Spleen (tissue), 7 donors: ENCODE results near the gene HPSE.

Experiments
- CTCF ChIP-seq, 11 experiments: fragments of 200-600 bp in 7 of 11; fragments of 450-650 bp in 4 of 11; sonication (generic) in 4 of 11; IDR thresholded peaks in 8 of 11; conservative IDR thresholded peaks in 3 of 11; 1 replicate in 7 of 11; 2 replicates in 4 of 11; pipeline versions ENCODE4 v1.4.0 to v1.8.0; 2016 to 2021; ENCODE audit warnings: antibody characterized with exemption in 11 of 11, inconsistent platforms in 4 of 11, mild to moderate bottlenecking in 1 of 11
- POLR2A ChIP-seq, 3 donors: fragments of 450-650 bp; IDR thresholded peaks; one replicate each; pipeline ENCODE4 v1.5.1; 2017; ENCODE audit warnings: antibody characterized with exemption in 3 of 3, mild to moderate bottlenecking in 1 of 3
- POLR2AphosphoS5 ChIP-seq, 3 donors: sonication (generic); formaldehyde crosslinking; IDR thresholded peaks; one replicate each; pipeline ENCODE4 v1.5.1; 2017; ENCODE audit warnings: antibody characterized with exemption in 3 of 3
- donor health status: DM: no; HTN: no; CAD: no; lungs with moderate emphysema.
- donor health status: DM: no; HTN: no; CAD: no.
- donor health status: DM: no; HTN: no; CAD: no.

- TF ChIP-seq CTCF (IDR thresholded peaks at IDR 0.05 in 8 of 11, conservative IDR thresholded peaks at IDR 0.05 in 3 of 11) (no peak), POLR2A (IDR thresholded peaks at IDR 0.05) (no peak), POLR2AphosphoS5 (IDR thresholded peaks at IDR 0.05) (no peak)
Measured at GRCh38 chr4:83356899-83357661, 22.4 kb upstream of the HPSE start.
